IPS-20b (cell line): Measurements from ENCODE around the gene ZNF768.
"Not testable (repeated sequence)": the region's sequence is repeated elsewhere in the genome, so short reads cannot be mapped to it uniquely, and the experiment has no call there.

Experiments used
- H3K27ac ChIP-seq: one replicate; pipeline ENCODE4 v1.5.1; 2013; ENCODE audit warnings: low read length
- H3K27me3 ChIP-seq: 2 replicates; pipeline ENCODE4 v1.6.1; 2013; ENCODE audit warnings: mild to moderate bottlenecking, low read length, inconsistent platforms; ENCODE audit not compliant: insufficient read depth
- H3K36me3 ChIP-seq: 2 replicates; pipeline ENCODE4 v1.6.1; 2013; ENCODE audit warnings: low read depth, mild to moderate bottlenecking, inconsistent platforms, low read length, moderate library complexity; ENCODE audit not compliant: insufficient read depth
- H3K4me1 ChIP-seq: 2 replicates; pipeline ENCODE4 v1.6.1; 2013; ENCODE audit warnings: mild to moderate bottlenecking, control low read depth, inconsistent platforms, low read length, moderate library complexity; ENCODE audit not compliant: insufficient read depth
- H3K4me3 ChIP-seq: 2 replicates; pipeline ENCODE4 v1.5.1; 2013; ENCODE audit warnings: mild to moderate bottlenecking, low read length, inconsistent platforms
- H3K9ac ChIP-seq: 2 replicates; pipeline ENCODE4 v1.6.1; 2013; ENCODE audit warnings: low read depth, mild to moderate bottlenecking, inconsistent platforms, low read length, moderate library complexity
- H3K9me3 ChIP-seq: 2 replicates; pipeline ENCODE4 v1.6.1; 2013; ENCODE audit warnings: mild to moderate bottlenecking, low read depth, low read length, inconsistent platforms; ENCODE audit not compliant: insufficient read depth

Gene ZNF768

GRCh38 chr16:30553393-30553899, 27.1 kb upstream of the ZNF768 start:
- H3K9ac ChIP-seq = no peak overlapping the region
- H3K27me3 ChIP-seq = no peaks in the 10 kb centered on the region
- H3K9me3 ChIP-seq = no peaks in the 10 kb centered on the region
- peaks cover 21% of the 10 kb centered on the region for H3K36me3 ChIP-seq
- peaks cover 9% of the 10 kb centered on the region; the same call in 1 of the 2 replicates for H3K4me1 ChIP-seq
- no peak overlapping the region for H3K27ac ChIP-seq
- no peak overlapping the region for H3K4me3 ChIP-seq

- Histone ChIP-seq H3K27me3 (no peaks in the 10 kb centered on the region), H3K27ac (no peak overlapping the region), H3K9me3 (no peaks in the 10 kb centered on the region), H3K36me3 (peaks cover 21% of the 10 kb centered on the region), H3K4me1 (peaks cover 9% of the 10 kb centered on the region; the same call in 1 of the 2 replicates), H3K9ac (no peak overlapping the region), H3K4me3 (no peak overlapping the region)
These were observed 26.6 kb upstream of the ZNF768 start for GRCh38 chr16:30552956-30553355.

- Histone ChIP-seq H3K36me3 (peaks cover 21% of the 10 kb centered on the region), H3K4me1 (peaks cover 9% of the 10 kb centered on the region; the same call in 1 of the 2 replicates), H3K27me3 (no peaks in the 10 kb centered on the region), H3K4me3 (no peak overlapping the region), H3K9me3 (no peaks in the 10 kb centered on the region), H3K27ac (no peak overlapping the region), H3K9ac (no peak overlapping the region)
These were observed 25.4 kb upstream of the ZNF768 start for GRCh38 chr16:30551781-30552180.

GRCh38 chr16:30548416-30549253, 22.3 kb upstream of the ZNF768 start:
- Histone ChIP-seq H3K4me3 (peak overlapping the region; percentile 38; the same call in 1 of the 2 replicates), H3K36me3 (peaks cover 5% of the 10 kb centered on the region; the same call in 1 of the 2 replicates), H3K27ac (no peak overlapping the region), H3K9me3 (no peaks in the 10 kb centered on the region), H3K27me3 (no peaks in the 10 kb centered on the region), H3K4me1 (peaks cover 12% of the 10 kb centered on the region), H3K9ac (no peak overlapping the region)

GRCh38 chr16:30546115-30546514, 19.7 kb upstream of the ZNF768 start:
- Histone ChIP-seq H3K4me3 (no peak overlapping the region), H3K9me3 (no peaks in the 10 kb centered on the region), H3K4me1 (peaks cover 37% of the 10 kb centered on the region), H3K27me3 (no peaks in the 10 kb centered on the region), H3K27ac (no peak overlapping the region), H3K36me3 (no peaks in the 10 kb centered on the region), H3K9ac (no peak overlapping the region)

- H3K4me1 ChIP-seq = peaks cover 33% of the 10 kb centered on the region
- H3K27me3 ChIP-seq = no peaks in the 10 kb centered on the region
These were observed 16.7 kb upstream of the ZNF768 start for GRCh38 chr16:30543067-30543466.

GRCh38 chr16:30541502-30542329, 15.3 kb upstream of the ZNF768 start:
- no peak overlapping the region for H3K27ac ChIP-seq
- H3K9me3 ChIP-seq = no peaks in the 10 kb centered on the region
- H3K4me1 ChIP-seq = peaks cover 33% of the 10 kb centered on the region
- H3K27me3 ChIP-seq = no peaks in the 10 kb centered on the region
- H3K4me3 ChIP-seq = peak overlapping the region; percentile 48
- peak overlapping the region; percentile 66; the same call in 1 of the 2 replicates for H3K9ac ChIP-seq
- H3K36me3 ChIP-seq = no peaks in the 10 kb centered on the region

More at GRCh38 chr16:30543067-30543466, 16.7 kb upstream of the ZNF768 start:
- Histone ChIP-seq H3K27ac (no peak overlapping the region), H3K4me3 (no peak overlapping the region), H3K9me3 (no peaks in the 10 kb centered on the region), H3K36me3 (no peaks in the 10 kb centered on the region), H3K9ac (no peak overlapping the region; the same call in 1 of the 2 replicates)

- Histone ChIP-seq H3K4me1 (peaks cover 40% of the 10 kb centered on the region), H3K9ac (peak overlapping the region; percentile 66; the same call in 1 of the 2 replicates)
- not testable (repeated sequence) for H3K27ac ChIP-seq, H3K9me3 ChIP-seq, H3K4me3 ChIP-seq, H3K27me3 ChIP-seq, H3K36me3 ChIP-seq
These were observed 14.6 kb upstream of the ZNF768 start for GRCh38 chr16:30540916-30541464.

- 0 out of 2 replicates have a peak overlapping the region, but pooled peaks have one; percentile 33 for H3K9ac ChIP-seq
These were observed 13.7 kb upstream of the ZNF768 start for GRCh38 chr16:30539986-30540526.

GRCh38 chr16:30539000-30539964, 12.9 kb upstream of the ZNF768 start:
- H3K27me3 ChIP-seq = no peaks in the 10 kb centered on the region
- H3K9me3 ChIP-seq = no peaks in the 10 kb centered on the region
- 0 out of 2 replicates have a peak overlapping the region, but pooled peaks have one; percentile 33 for H3K9ac ChIP-seq
- peaks cover 38% of the 10 kb centered on the region for H3K4me1 ChIP-seq
- H3K27ac ChIP-seq = no peak overlapping the region
- H3K36me3 ChIP-seq = no peaks in the 10 kb centered on the region
- H3K4me3 ChIP-seq = no peak overlapping the region

More at GRCh38 chr16:30539986-30540526, 13.7 kb upstream of the ZNF768 start:
- peaks cover 42% of the 10 kb centered on the region for H3K4me1 ChIP-seq
- H3K27me3 ChIP-seq, H3K36me3 ChIP-seq, H3K27ac ChIP-seq, H3K4me3 ChIP-seq, H3K9me3 ChIP-seq: not testable (repeated sequence)
